ENCODE results near the gene ACAT1.
"Not testable (repeated sequence)": the region's sequence is repeated elsewhere in the genome, so short reads cannot be mapped to it uniquely, and the experiment has no call there.

The ACAT1 gene

GRCh38 chr11:108117746-108118371, 3.5 kb upstream of the ACAT1 start (continued):
- TF ChIP-seq, protein P1, sequence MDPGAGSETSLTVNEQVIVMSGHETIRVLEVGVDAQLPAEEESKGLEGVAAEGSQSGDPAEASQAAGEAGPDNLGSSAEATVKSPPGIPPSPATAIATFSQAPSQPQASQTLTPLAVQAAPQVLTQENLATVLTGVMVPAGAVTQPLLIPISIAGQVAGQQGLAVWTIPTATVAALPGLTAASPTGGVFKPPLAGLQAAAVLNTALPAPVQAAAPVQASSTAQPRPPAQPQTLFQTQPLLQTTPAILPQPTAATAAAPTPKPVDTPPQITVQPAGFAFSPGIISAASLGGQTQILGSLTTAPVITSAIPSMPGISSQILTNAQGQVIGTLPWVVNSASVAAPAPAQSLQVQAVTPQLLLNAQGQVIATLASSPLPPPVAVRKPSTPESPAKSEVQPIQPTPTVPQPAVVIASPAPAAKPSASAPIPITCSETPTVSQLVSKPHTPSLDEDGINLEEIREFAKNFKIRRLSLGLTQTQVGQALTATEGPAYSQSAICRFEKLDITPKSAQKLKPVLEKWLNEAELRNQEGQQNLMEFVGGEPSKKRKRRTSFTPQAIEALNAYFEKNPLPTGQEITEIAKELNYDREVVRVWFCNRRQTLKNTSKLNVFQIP (CRISPR knock-in tag; IDR thresholded peaks at IDR 0.05; ENCODE audit: borderline replicate concordance, low read depth): no peak

DNA sequence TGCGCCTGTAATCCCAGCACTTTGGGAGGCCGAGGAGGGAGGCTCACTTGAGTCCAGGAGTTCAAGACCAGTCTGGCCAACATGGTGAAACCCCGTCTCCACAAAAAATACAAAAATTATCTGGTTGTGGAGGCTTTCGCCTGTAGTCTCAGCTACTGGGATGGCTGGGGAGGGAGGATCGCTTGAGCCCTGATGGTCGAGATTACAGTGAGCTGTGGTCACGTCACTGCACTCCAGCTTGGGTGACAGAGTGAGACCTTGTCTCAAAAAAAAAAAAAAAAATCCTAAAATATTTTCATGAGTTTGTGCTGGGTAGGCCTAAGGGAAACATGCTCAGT, 462 bp upstream of the ACAT1 start:
- ATAC-seq: not testable (repeated sequence)

- ATAC-seq: peak; percentile 9
Observed at GRCh38 chr11:108122166-108122628, 830 bp downstream of the ACAT1 start.

More at GRCh38 chr11:108122166-108122628, 830 bp downstream of the ACAT1 start:
- TF ChIP-seq TSHZ2 (CRISPR knock-in tag; IDR thresholded peaks at IDR 0.05) (no peak), ZFP30 (CRISPR knock-in tag; IDR thresholded peaks at IDR 0.05) (no peak), CSDC2 (CRISPR knock-in tag; IDR thresholded peaks at IDR 0.05) (no peak), SNAI2 (CRISPR knock-in tag; IDR thresholded peaks at IDR 0.05) (no peak), ZNF565 (CRISPR knock-in tag; conservative IDR thresholded peaks at IDR 0.05; ENCODE audit: low read depth) (no peak), PATZ1 (CRISPR knock-in tag; IDR thresholded peaks at IDR 0.05; ENCODE audit: borderline replicate concordance) (no peak), ESRRG (CRISPR knock-in tag; IDR thresholded peaks at IDR 0.05) (no peak), ZFP3 (CRISPR knock-in tag; IDR thresholded peaks at IDR 0.05) (no peak), BACH2 (CRISPR knock-in tag; IDR thresholded peaks at IDR 0.05; ENCODE audit: borderline replicate concordance) (no peak), ZNF8 (CRISPR knock-in tag; IDR thresholded peaks at IDR 0.05) (no peak), TOX (CRISPR knock-in tag; IDR thresholded peaks at IDR 0.05; ENCODE audit: borderline replicate concordance) (no peak), RARB (CRISPR knock-in tag; IDR thresholded peaks at IDR 0.05) (no peak), ARNTL (CRISPR knock-in tag; IDR thresholded peaks at IDR 0.05; ENCODE audit: borderline replicate concordance, low read depth) (no peak), GLIS3 (CRISPR knock-in tag; IDR thresholded peaks at IDR 0.05) (no peak), CSRNP3 (CRISPR knock-in tag; IDR thresholded peaks at IDR 0.05) (no peak), ZNF70 (CRISPR knock-in tag; IDR thresholded peaks at IDR 0.05) (no peak), TCF4 (CRISPR knock-in tag; IDR thresholded peaks at IDR 0.05; ENCODE audit: borderline replicate concordance) (no peak)
- TF ChIP-seq, protein P2, sequence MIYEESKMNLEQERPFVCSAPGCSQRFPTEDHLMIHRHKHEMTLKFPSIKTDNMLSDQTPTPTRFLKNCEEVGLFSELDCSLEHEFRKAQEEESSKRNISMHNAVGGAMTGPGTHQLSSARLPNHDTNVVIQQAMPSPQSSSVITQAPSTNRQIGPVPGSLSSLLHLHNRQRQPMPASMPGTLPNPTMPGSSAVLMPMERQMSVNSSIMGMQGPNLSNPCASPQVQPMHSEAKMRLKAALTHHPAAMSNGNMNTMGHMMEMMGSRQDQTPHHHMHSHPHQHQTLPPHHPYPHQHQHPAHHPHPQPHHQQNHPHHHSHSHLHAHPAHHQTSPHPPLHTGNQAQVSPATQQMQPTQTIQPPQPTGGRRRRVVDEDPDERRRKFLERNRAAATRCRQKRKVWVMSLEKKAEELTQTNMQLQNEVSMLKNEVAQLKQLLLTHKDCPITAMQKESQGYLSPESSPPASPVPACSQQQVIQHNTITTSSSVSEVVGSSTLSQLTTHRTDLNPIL (CRISPR knock-in tag; IDR thresholded peaks at IDR 0.05; ENCODE audit: low read depth): no peak

Measured in SK-N-SH treated with all-trans-retinoic acid at 6 μM for 48 hours (cell line).